Suprapubic skin (tissue), 4 donors: Measurements from ENCODE around the gene MYEOV. TPM values are rescaled to one million over a fixed set of nuclear protein-coding genes. Genes with fewer than 3 reads are reported as not detected.

ENCODE experiments used
- DNase-seq, 2 donors: peaks; one replicate each; pipeline ENCODE4 v3.0.0-alpha.2; 2019; ENCODE audit warnings: low spot score in 2 of 2
- H3K27ac ChIP-seq: fragments of 200-600 bp; sonication (generic); one replicate; pipeline ENCODE4 v1.5.1; 2019
- H3K27me3 ChIP-seq: fragments of 200-600 bp; sonication (generic); one replicate; pipeline ENCODE4 v1.5.1; 2019
- H3K36me3 ChIP-seq: fragments of 200-600 bp; sonication (generic); one replicate; pipeline ENCODE4 v1.5.1; 2019
- H3K4me1 ChIP-seq: fragments of 200-600 bp; sonication (generic); one replicate; pipeline ENCODE4 v1.5.1; 2019
- H3K4me3 ChIP-seq: fragments of 200-600 bp; sonication (generic); one replicate; pipeline ENCODE4 v1.5.1; 2019; ENCODE audit warnings: mild to moderate bottlenecking
- H3K9me3 ChIP-seq: fragments of 200-600 bp; sonication (generic); one replicate; pipeline ENCODE4 v1.5.1; 2019
- EP300 ChIP-seq: sonication (generic); formaldehyde crosslinking; IDR thresholded peaks from one replicate; pipeline ENCODE4 v1.6.1; 2017; ENCODE audit warnings: antibody characterized with exemption
- POLR2A ChIP-seq, 2 donors: fragments of 450-650 bp; IDR thresholded peaks; one replicate each; pipeline ENCODE4 v1.6.1; 2017; ENCODE audit warnings: antibody characterized with exemption in 2 of 2, mild to moderate bottlenecking in 2 of 2, moderate library complexity in 2 of 2
- POLR2AphosphoS5 ChIP-seq, 3 donors: sonication (generic); formaldehyde crosslinking; IDR thresholded peaks; one replicate each; pipeline ENCODE4 v1.6.1; 2017; ENCODE audit warnings: antibody characterized with exemption in 3 of 3
- WGBS: methylation state at CpG from one replicate; pipeline ENCODE4 v1.1.5; 2018; 5-methylcytosine and 5-hydroxymethylcytosine counted together
- total RNA-seq, 4 donors: library from RNA; depleted of rRNA; stranded (reverse); fragments of >200 nt; gene quantifications; one replicate each; pipeline ENCODE4 v1.1.0, GENCODE V29; 2016
- TF ChIP-seq, protein P1 (sequence below), 2 donors: fragments of 200-600 bp in 1 of 2; fragments of 450-650 bp in 1 of 2; sonication (generic) in 1 of 2; IDR thresholded peaks; one replicate each; pipeline ENCODE4 v1.5.1; 2016 to 2019; ENCODE audit warnings: antibody characterized with exemption in 2 of 2, mild to moderate bottlenecking in 1 of 2, moderate library complexity in 1 of 2

MYEOV gene
- total RNA-seq, 4 donors from 2014 or later, result 9.9 to 25.6 (median 15.8) TPM

GRCh38 chr11:69299572-69299971 lies 5.6 kb downstream of the MYEOV start:
- Histone ChIP-seq H3K27ac (peak overlapping the region; percentile 48), H3K9me3 (no peaks in the 10 kb centered on the region), H3K36me3 (no peaks in the 10 kb centered on the region), H3K4me3 (no peak overlapping the region), H3K4me1 (peaks cover 64% of the 10 kb centered on the region), H3K27me3 (no peaks in the 10 kb centered on the region)
- DNase-seq, result peak in 1 of 2 donors; percentile 74
- 87% methylated on average over 7 of the region's 8 CpGs for WGBS
- no peak for TF ChIP-seq POLR2A (IDR thresholded peaks at IDR 0.05)
- TF ChIP-seq, protein P1, sequence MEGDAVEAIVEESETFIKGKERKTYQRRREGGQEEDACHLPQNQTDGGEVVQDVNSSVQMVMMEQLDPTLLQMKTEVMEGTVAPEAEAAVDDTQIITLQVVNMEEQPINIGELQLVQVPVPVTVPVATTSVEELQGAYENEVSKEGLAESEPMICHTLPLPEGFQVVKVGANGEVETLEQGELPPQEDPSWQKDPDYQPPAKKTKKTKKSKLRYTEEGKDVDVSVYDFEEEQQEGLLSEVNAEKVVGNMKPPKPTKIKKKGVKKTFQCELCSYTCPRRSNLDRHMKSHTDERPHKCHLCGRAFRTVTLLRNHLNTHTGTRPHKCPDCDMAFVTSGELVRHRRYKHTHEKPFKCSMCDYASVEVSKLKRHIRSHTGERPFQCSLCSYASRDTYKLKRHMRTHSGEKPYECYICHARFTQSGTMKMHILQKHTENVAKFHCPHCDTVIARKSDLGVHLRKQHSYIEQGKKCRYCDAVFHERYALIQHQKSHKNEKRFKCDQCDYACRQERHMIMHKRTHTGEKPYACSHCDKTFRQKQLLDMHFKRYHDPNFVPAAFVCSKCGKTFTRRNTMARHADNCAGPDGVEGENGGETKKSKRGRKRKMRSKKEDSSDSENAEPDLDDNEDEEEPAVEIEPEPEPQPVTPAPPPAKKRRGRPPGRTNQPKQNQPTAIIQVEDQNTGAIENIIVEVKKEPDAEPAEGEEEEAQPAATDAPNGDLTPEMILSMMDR (IDR thresholded peaks at IDR 0.05), result no peak
- TF ChIP-seq POLR2AphosphoS5 (IDR thresholded peaks at IDR 0.05), result no peak
- TF ChIP-seq EP300, result no peak

- Histone ChIP-seq H3K27ac (peak overlapping the region; percentile 48), H3K9me3 (no peaks in the 10 kb centered on the region), H3K4me1 (peaks cover 62% of the 10 kb centered on the region), H3K4me3 (no peak overlapping the region), H3K27me3 (no peaks in the 10 kb centered on the region), H3K36me3 (no peaks in the 10 kb centered on the region)
- peak in 1 of 2 donors; percentile 79 for DNase-seq
- TF ChIP-seq, protein P1 (IDR thresholded peaks at IDR 0.05), result no peak
- no peak for TF ChIP-seq POLR2AphosphoS5 (IDR thresholded peaks at IDR 0.05)
- TF ChIP-seq EP300, result no peak
- no peak for TF ChIP-seq POLR2A (IDR thresholded peaks at IDR 0.05)
- 83% methylated on average over 11 of the region's 11 CpGs for WGBS
Observed at GRCh38 chr11:69300120-69301060, 6.4 kb downstream of the MYEOV start.

DNA sequence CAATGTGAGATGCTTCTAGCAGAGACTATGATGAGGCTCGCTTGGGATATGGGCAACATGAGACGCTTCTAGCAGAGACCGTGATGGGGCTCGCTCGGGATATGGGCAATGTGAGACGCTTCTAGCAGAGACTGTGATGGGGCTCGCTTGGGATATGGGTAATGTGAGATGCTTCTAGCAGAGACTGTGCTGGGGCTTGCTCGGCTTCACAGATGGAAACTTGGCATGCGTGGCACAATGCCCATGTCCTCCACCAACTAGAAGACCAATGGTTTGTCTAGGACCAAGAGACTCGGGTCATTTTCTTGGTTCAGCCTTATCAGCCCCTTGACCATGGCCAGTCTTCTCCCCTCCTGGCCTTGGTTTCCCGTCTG lies 7.1 kb downstream of the MYEOV start:
- Histone ChIP-seq H3K4me3 (no peak overlapping the region), H3K9me3 (no peaks in the 10 kb centered on the region), H3K4me1 (peaks cover 55% of the 10 kb centered on the region), H3K36me3 (no peaks in the 10 kb centered on the region), H3K27ac (peak overlapping the region; percentile 2), H3K27me3 (no peaks in the 10 kb centered on the region)
- TF ChIP-seq EP300 (no peak), POLR2AphosphoS5 (IDR thresholded peaks at IDR 0.05) (no peak)
- TF ChIP-seq, protein P1 (IDR thresholded peaks at IDR 0.05), result no peak
- 91% methylated on average over 11 of the region's 11 CpGs for WGBS
- DNase-seq, result no peak

GRCh38 chr11:69301455-69302401 lies 7.8 kb downstream of the MYEOV start:
- no peak for TF ChIP-seq EP300
- TF ChIP-seq POLR2A (IDR thresholded peaks at IDR 0.05), result no peak
- no peak for TF ChIP-seq POLR2AphosphoS5 (IDR thresholded peaks at IDR 0.05)
- TF ChIP-seq, protein P1 (IDR thresholded peaks at IDR 0.05), result no peak
- peak in 1 of 2 donors; percentile 72 for DNase-seq
- H3K4me3 ChIP-seq, result no peak overlapping the region
- peak overlapping the region; percentile 38 for H3K27ac ChIP-seq
- 100% methylated on average over 2 of the region's 13 CpGs for WGBS
- no peaks in the 10 kb centered on the region for H3K36me3 ChIP-seq
- H3K4me1 ChIP-seq, result peaks cover 49% of the 10 kb centered on the region
- H3K9me3 ChIP-seq, result no peaks in the 10 kb centered on the region
- H3K27me3 ChIP-seq, result no peaks in the 10 kb centered on the region
